Suprapubic skin (tissue), 4 donors: ENCODE measurements around the gene NLRC5. TPM values are rescaled to one million over a fixed set of nuclear protein-coding genes. Genes with fewer than 3 reads are reported as not detected.

Experiments
- DNase-seq, 2 donors: peaks; one replicate each; pipeline ENCODE4 v3.0.0-alpha.2; 2019; ENCODE audit warnings: low spot score in 2 of 2
- H3K27ac ChIP-seq: fragments of 200-600 bp; sonication (generic); one replicate; pipeline ENCODE4 v1.5.1; 2019
- H3K27me3 ChIP-seq: fragments of 200-600 bp; sonication (generic); one replicate; pipeline ENCODE4 v1.5.1; 2019
- H3K36me3 ChIP-seq: fragments of 200-600 bp; sonication (generic); one replicate; pipeline ENCODE4 v1.5.1; 2019
- H3K4me1 ChIP-seq: fragments of 200-600 bp; sonication (generic); one replicate; pipeline ENCODE4 v1.5.1; 2019
- H3K4me3 ChIP-seq: fragments of 200-600 bp; sonication (generic); one replicate; pipeline ENCODE4 v1.5.1; 2019; ENCODE audit warnings: mild to moderate bottlenecking
- H3K9me3 ChIP-seq: fragments of 200-600 bp; sonication (generic); one replicate; pipeline ENCODE4 v1.5.1; 2019
- EP300 ChIP-seq: sonication (generic); formaldehyde crosslinking; IDR thresholded peaks from one replicate; pipeline ENCODE4 v1.6.1; 2017; ENCODE audit warnings: antibody characterized with exemption
- POLR2A ChIP-seq, 2 donors: fragments of 450-650 bp; IDR thresholded peaks; one replicate each; pipeline ENCODE4 v1.6.1; 2017; ENCODE audit warnings: antibody characterized with exemption in 2 of 2, mild to moderate bottlenecking in 2 of 2, moderate library complexity in 2 of 2
- POLR2AphosphoS5 ChIP-seq, 3 donors: sonication (generic); formaldehyde crosslinking; IDR thresholded peaks; one replicate each; pipeline ENCODE4 v1.6.1; 2017; ENCODE audit warnings: antibody characterized with exemption in 3 of 3
- WGBS: methylation state at CpG from one replicate; pipeline ENCODE4 v1.1.5; 2018; 5-methylcytosine and 5-hydroxymethylcytosine counted together
- total RNA-seq, 4 donors: library from RNA; depleted of rRNA; stranded (reverse); fragments of >200 nt; gene quantifications; one replicate each; pipeline ENCODE4 v1.1.0, GENCODE V29; 2016
- TF ChIP-seq, protein P1 (sequence below), 2 donors: fragments of 200-600 bp in 1 of 2; fragments of 450-650 bp in 1 of 2; sonication (generic) in 1 of 2; IDR thresholded peaks; one replicate each; pipeline ENCODE4 v1.5.1; 2016 to 2019; ENCODE audit warnings: antibody characterized with exemption in 2 of 2, mild to moderate bottlenecking in 1 of 2, moderate library complexity in 1 of 2

The NLRC5 gene
- total RNA-seq, 4 donors from 2014 or later: 36.9 to 133 (median 54.4) TPM

DNA sequence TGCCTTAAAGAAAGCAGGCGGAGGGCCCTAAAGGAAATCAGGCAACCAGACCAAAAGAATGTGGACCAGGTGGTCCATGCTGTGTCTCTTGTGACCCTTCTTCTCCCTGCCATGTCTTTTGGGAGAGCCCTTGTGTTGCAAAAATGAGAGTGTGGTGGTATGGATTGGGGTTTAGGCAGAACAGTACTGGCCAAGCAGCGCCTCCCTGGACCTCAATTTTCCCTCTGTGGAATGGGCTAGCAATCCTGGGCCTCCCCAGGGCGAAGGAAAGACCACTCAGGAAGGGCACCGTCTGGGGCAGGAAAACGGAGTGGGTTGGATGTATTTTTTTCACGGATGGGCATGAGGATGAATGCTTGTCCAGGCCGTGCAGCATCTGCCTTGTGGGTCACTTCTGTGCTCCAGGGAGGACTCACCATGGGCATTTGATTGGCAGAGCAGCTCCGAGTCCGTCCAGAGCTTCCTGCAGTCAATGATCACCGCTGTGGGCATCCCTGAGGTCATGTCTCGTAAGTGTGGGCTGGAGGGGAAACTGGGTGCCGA lies 7.6 kb upstream of the NLRC5 start:
- no peak for DNase-seq
- Histone ChIP-seq H3K4me1 (peaks cover 22% of the 10 kb centered on the region), H3K9me3 (no peaks in the 10 kb centered on the region), H3K36me3 (no peaks in the 10 kb centered on the region), H3K27ac (no peak overlapping the region), H3K27me3 (no peaks in the 10 kb centered on the region), H3K4me3 (no peak overlapping the region)
- 91% methylated on average over 7 of the region's 12 CpGs for WGBS
- TF ChIP-seq POLR2A (IDR thresholded peaks at IDR 0.05) (no peak), POLR2AphosphoS5 (IDR thresholded peaks at IDR 0.05) (no peak), EP300 (no peak)
- TF ChIP-seq, protein P1, sequence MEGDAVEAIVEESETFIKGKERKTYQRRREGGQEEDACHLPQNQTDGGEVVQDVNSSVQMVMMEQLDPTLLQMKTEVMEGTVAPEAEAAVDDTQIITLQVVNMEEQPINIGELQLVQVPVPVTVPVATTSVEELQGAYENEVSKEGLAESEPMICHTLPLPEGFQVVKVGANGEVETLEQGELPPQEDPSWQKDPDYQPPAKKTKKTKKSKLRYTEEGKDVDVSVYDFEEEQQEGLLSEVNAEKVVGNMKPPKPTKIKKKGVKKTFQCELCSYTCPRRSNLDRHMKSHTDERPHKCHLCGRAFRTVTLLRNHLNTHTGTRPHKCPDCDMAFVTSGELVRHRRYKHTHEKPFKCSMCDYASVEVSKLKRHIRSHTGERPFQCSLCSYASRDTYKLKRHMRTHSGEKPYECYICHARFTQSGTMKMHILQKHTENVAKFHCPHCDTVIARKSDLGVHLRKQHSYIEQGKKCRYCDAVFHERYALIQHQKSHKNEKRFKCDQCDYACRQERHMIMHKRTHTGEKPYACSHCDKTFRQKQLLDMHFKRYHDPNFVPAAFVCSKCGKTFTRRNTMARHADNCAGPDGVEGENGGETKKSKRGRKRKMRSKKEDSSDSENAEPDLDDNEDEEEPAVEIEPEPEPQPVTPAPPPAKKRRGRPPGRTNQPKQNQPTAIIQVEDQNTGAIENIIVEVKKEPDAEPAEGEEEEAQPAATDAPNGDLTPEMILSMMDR (IDR thresholded peaks at IDR 0.05): no peak

DNA sequence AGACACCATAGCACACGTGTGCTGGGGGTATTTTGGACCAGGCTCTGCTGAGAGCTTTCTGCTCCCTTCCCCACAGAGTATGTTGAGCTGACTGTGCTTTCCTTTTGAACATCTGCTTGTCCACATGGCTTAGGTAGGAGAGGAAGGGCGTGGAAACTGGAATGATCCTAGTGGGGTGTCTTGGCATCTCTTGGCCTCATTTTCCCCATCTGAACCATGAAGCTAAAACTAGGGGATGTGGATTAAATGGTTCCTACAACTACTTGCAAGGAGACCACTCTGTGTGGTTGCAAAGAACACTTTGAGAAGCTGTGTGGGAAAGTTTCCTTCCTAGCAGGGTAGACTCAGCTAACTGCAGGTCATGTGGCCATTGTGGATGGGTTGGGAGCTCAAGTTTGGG lies 6.7 kb upstream of the NLRC5 start:
- Histone ChIP-seq H3K36me3 (no peaks in the 10 kb centered on the region), H3K4me1 (peaks cover 24% of the 10 kb centered on the region), H3K27ac (no peak overlapping the region), H3K27me3 (no peaks in the 10 kb centered on the region), H3K9me3 (no peaks in the 10 kb centered on the region), H3K4me3 (no peak overlapping the region)
- DNase-seq: no peak
- 82% methylated on average over 2 of the region's 2 CpGs for WGBS
- no peak for TF ChIP-seq POLR2A (IDR thresholded peaks at IDR 0.05)
- no peak for TF ChIP-seq POLR2AphosphoS5 (IDR thresholded peaks at IDR 0.05)
- TF ChIP-seq, protein P1 (IDR thresholded peaks at IDR 0.05): no peak
- no peak for TF ChIP-seq EP300

DNA sequence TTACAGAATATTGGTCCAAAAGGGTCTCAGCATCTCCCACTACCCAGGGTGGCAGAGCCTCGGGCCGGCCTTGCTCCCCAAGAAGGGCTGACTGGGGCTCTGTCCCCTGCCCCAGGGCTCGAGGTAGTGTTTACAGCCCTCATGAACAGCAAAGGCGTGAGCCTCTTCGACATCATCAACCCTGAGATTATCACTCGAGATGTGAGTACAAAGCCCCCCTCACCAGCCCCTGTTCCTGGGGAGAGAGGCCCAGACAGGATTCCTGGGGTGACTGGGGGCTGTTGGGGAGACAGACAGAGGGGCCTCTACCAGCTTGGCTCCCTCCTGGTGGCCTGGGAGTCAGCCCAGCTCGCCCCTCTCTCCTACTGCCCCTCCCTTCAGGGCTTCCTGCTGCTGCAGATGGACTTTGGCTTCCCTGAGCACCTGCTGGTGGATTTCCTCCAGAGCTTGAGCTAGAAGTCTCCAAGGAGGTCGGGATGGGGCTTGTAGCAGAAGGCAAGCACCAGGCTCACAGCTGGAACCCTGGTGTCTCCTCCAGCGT lies 6.1 kb upstream of the NLRC5 start:
- no peak overlapping the region for H3K27ac ChIP-seq

DNA sequence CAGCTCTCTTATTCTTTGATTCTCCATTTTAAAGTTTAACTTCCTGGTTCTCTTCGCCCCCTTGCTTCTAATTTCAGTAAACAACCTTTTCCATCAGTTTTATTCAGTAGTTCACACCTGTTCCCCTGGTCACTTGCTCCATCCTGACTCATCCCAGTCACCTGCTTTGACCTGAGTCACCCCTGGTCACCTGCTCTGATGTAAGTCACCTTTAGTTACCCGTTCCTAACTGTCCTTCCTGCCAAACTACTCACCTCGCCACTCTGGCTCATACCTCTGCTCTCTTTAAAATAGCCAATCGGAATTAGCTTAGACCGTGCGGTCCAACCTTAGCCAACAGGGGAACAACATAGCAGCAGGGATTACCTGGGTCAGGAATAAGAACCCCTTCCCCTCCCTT lies 4.7 kb upstream of the NLRC5 start:
- TF ChIP-seq EP300: no peak
- TF ChIP-seq, protein P1 (IDR thresholded peaks at IDR 0.05): no peak
- no peak for TF ChIP-seq POLR2A (IDR thresholded peaks at IDR 0.05)
- no peak for TF ChIP-seq POLR2AphosphoS5 (IDR thresholded peaks at IDR 0.05)
- Histone ChIP-seq H3K27ac (no peak overlapping the region), H3K4me3 (no peak overlapping the region), H3K4me1 (peaks cover 37% of the 10 kb centered on the region), H3K9me3 (no peaks in the 10 kb centered on the region), H3K27me3 (no peaks in the 10 kb centered on the region), H3K36me3 (no peaks in the 10 kb centered on the region)
- WGBS: 82% methylated on average over 6 of the region's 6 CpGs
- DNase-seq: peak in 1 of 2 donors; percentile 38

More for the DNA sequence above, 6.1 kb upstream of the NLRC5 start:
- no peaks in the 10 kb centered on the region for H3K27me3 ChIP-seq
- peaks cover 30% of the 10 kb centered on the region for H3K4me1 ChIP-seq
- DNase-seq: no peak
- H3K4me3 ChIP-seq: no peak overlapping the region
- no peaks in the 10 kb centered on the region for H3K36me3 ChIP-seq
- no peak for TF ChIP-seq POLR2A (IDR thresholded peaks at IDR 0.05)
- no peak for TF ChIP-seq POLR2AphosphoS5 (IDR thresholded peaks at IDR 0.05)
- no peak for TF ChIP-seq EP300
- TF ChIP-seq, protein P1 (IDR thresholded peaks at IDR 0.05): no peak
- no peaks in the 10 kb centered on the region for H3K9me3 ChIP-seq
- 82% methylated on average over 7 of the region's 9 CpGs for WGBS

DNA sequence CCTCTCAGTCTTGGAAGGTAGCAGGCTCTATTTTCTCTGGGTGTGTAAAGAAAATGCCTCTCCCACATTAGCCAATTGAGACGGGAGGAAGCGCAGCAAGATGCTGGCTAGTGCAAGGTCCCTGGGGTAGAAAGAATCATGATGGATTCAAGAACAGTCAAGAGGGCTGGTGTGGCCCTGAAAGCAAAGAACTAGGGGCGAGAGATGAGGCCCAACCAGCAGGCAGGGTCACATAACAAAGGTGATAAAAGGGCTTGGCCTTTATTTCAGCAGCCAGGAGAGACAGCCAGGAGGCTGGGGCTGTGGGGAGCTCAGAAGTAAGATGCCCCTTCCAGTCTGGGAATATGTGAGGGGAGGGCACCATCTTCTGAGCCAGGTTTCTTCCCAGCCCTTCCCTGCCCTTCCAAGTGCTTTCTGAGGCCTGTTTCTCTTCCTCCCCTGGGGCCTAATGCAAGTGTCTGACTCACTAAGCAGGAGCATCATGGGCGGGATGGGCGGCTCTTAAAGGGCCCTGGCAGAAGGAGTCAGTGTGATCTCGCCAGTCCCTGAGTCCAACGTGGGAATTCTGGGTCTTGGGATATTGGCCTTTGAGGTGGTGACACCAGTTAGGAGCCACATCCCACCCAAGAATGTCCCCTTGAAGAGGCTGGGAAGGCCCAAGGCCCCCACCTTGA lies 3.9 kb upstream of the NLRC5 start:
- H3K36me3 ChIP-seq: no peaks in the 10 kb centered on the region
- H3K4me3 ChIP-seq: no peak overlapping the region
- DNase-seq: peak in 1 of 2 donors; percentile 86
- 41% methylated on average over 3 of the region's 7 CpGs for WGBS
- peaks cover 44% of the 10 kb centered on the region for H3K4me1 ChIP-seq
- H3K27ac ChIP-seq: peak overlapping the region; percentile 73
- H3K27me3 ChIP-seq: no peaks in the 10 kb centered on the region
- H3K9me3 ChIP-seq: no peaks in the 10 kb centered on the region
- TF ChIP-seq, protein P1 (IDR thresholded peaks at IDR 0.05): no peak
- no peak for TF ChIP-seq EP300
- no peak for TF ChIP-seq POLR2A (IDR thresholded peaks at IDR 0.05)
- TF ChIP-seq POLR2AphosphoS5 (IDR thresholded peaks at IDR 0.05): no peak
